IMR-90 (cell line): ENCODE data around the gene BLOC1S6. TPM values are rescaled to one million over a fixed set of nuclear protein-coding genes. Genes with fewer than 3 reads are reported as not detected.

ENCODE experiments used
- ATAC-seq: fragments of 200-7000 bp; cut with Tn5 transposase; 2 replicates; pipeline ENCODE4 v1.9.1; 2020; ENCODE audit warnings: low read depth, mild to moderate bottlenecking, moderate library complexity
- BruUV-seq: library from RNA; stranded (reverse); fragments of 400-500 nt; replicated peaks from 2 replicates; lab custom pipeline; 2021; lab: Mats Ljungman, UMichigan
- CTCF ChIA-PET: fragments of 300-600 bp; formaldehyde crosslinking; extraction: SDS; loops from one replicate; lab custom pipeline; 2021; ENCODE audit warnings: antibody characterized with exemption; lab: Yijun Ruan, JAX
- POLR2A ChIA-PET: fragments of 300-600 bp; sonication (Branson Sonifier 250); formaldehyde crosslinking; loops from one replicate; lab custom pipeline; 2022; ENCODE audit warnings: antibody characterized with exemption; ENCODE audit not compliant: unreplicated experiment; lab: Charles Lee
- DNase-seq: peaks from one replicate; pipeline ENCODE4 v3.0.0; 2013
- H2AFZ ChIP-seq: replicated peaks from 2 replicates; pipeline ENCODE3; 2013; ENCODE audit warnings: low read length, mild to moderate bottlenecking; ENCODE audit not compliant: poor library complexity
- H2AK5ac ChIP-seq: 2 replicates; pipeline ENCODE4 v1.6.1; 2013; ENCODE audit warnings: low read depth, low read length, inconsistent platforms
- H2AK9ac ChIP-seq: replicated peaks from 2 replicates; pipeline ENCODE3; 2013; ENCODE audit warnings: mild to moderate bottlenecking, low read depth, low read length, moderate library complexity; ENCODE audit not compliant: poor library complexity
- H2BK120ac ChIP-seq: 2 replicates; pipeline ENCODE4 v1.6.1; 2013; ENCODE audit warnings: low read depth, low read length, inconsistent platforms
- H2BK15ac ChIP-seq: 3 replicates; pipeline ENCODE4 v1.6.1; 2013; ENCODE audit warnings: low read depth, low read length, inconsistent platforms
- H2BK20ac ChIP-seq: 2 replicates; pipeline ENCODE4 v1.6.1; 2013; ENCODE audit warnings: low read depth, mild to moderate bottlenecking, inconsistent platforms, low read length, moderate library complexity
- H2BK5ac ChIP-seq: 2 replicates; pipeline ENCODE4 v1.6.1; 2013; ENCODE audit warnings: mild to moderate bottlenecking, low read depth, low read length, inconsistent platforms; ENCODE audit not compliant: poor library complexity, severe bottlenecking
- H3K14ac ChIP-seq: replicated peaks from 2 replicates; pipeline ENCODE4 v1.6.1; 2013; ENCODE audit warnings: low read depth, low read length, inconsistent platforms
- H3K18ac ChIP-seq: 2 replicates; pipeline ENCODE4 v1.6.1; 2013; ENCODE audit warnings: low read depth, low read length, control low read depth
- H3K23ac ChIP-seq: 2 replicates; pipeline ENCODE4 v1.6.1; 2013; ENCODE audit warnings: low read depth, low read length, inconsistent platforms
- H3K27ac ChIP-seq: 2 replicates; pipeline ENCODE4 v1.5.1; 2013; ENCODE audit warnings: mild to moderate bottlenecking, control low read depth, low read length; ENCODE audit not compliant: insufficient read depth
- H3K27me3 ChIP-seq: 2 replicates; pipeline ENCODE4 v1.6.1; 2013; ENCODE audit warnings: low read length; ENCODE audit not compliant: control insufficient read depth, insufficient read depth
- H3K36me3 ChIP-seq: 2 replicates; pipeline ENCODE4 v1.6.1; 2013; ENCODE audit warnings: low read length, mixed read lengths; ENCODE audit not compliant: control insufficient read depth, insufficient read depth
- H3K4ac ChIP-seq: 2 replicates; pipeline ENCODE4 v1.6.1; 2013; ENCODE audit warnings: low read depth, low read length, inconsistent platforms
- H3K4me1 ChIP-seq: 2 replicates; pipeline ENCODE4 v1.6.1; 2013; ENCODE audit warnings: low read length, mixed read lengths; ENCODE audit not compliant: control insufficient read depth, insufficient read depth
- H3K4me2 ChIP-seq: 2 replicates; pipeline ENCODE4 v1.6.1; 2013; ENCODE audit warnings: low read depth, mild to moderate bottlenecking, control low read depth, low read length, moderate library complexity
- H3K4me3 ChIP-seq: 2 replicates; pipeline ENCODE4 v1.5.1; 2013; ENCODE audit warnings: low read depth, mild to moderate bottlenecking, control low read depth, low read length, moderate library complexity; ENCODE audit not compliant: insufficient read depth
- H3K56ac ChIP-seq: 2 replicates; pipeline ENCODE4 v1.6.1; 2013; ENCODE audit warnings: low read length, inconsistent platforms; ENCODE audit not compliant: insufficient read depth; ENCODE audit errors: extremely low read depth
- H3K79me1 ChIP-seq, 2 experiments: 2 replicates each; pipeline ENCODE4 v1.6.1; 2013; ENCODE audit warnings: low read length in 2 of 2, inconsistent platforms in 1 of 2, low read depth in 1 of 2
- H3K9ac ChIP-seq: 2 replicates; pipeline ENCODE4 v1.6.1; 2013; ENCODE audit warnings: low read depth, low read length, control low read depth
- H3K9me1 ChIP-seq: 2 replicates; pipeline ENCODE4 v1.6.1; 2013; ENCODE audit warnings: low read length, inconsistent platforms; ENCODE audit not compliant: insufficient read depth
- H3K9me3 ChIP-seq: 2 replicates; pipeline ENCODE4 v1.6.1; 2013; ENCODE audit warnings: low read length; ENCODE audit not compliant: control insufficient read depth, insufficient read depth
- H4K20me1 ChIP-seq: 2 replicates; pipeline ENCODE4 v1.6.1; 2013; ENCODE audit warnings: low read length, inconsistent platforms; ENCODE audit not compliant: insufficient read depth
- H4K5ac ChIP-seq: 2 replicates; pipeline ENCODE4 v1.6.1; 2013; ENCODE audit warnings: mild to moderate bottlenecking, low read depth, low read length, control low read depth
- H4K8ac ChIP-seq, 2 experiments: 2 replicates each; pipeline ENCODE4 v1.6.1; 2013; ENCODE audit warnings: low read depth in 2 of 2, low read length in 2 of 2, control low read depth in 1 of 2, inconsistent platforms in 1 of 2
- H4K91ac ChIP-seq: 2 replicates; pipeline ENCODE4 v1.6.1; 2013; ENCODE audit warnings: low read depth, low read length, inconsistent platforms; ENCODE audit not compliant: insufficient read depth
- BHLHE40 ChIP-seq: fragments of 150-350 bp; IDR thresholded peaks from 2 replicates; pipeline ENCODE4 v1.6.1; 2016; ENCODE audit warnings: mild to moderate bottlenecking, low read depth, low read length
- CEBPB ChIP-seq: IDR thresholded peaks from 2 replicates; pipeline ENCODE4 v1.6.1; 2012; ENCODE audit warnings: low read depth, low read length, improper control_type of control experiment
- CHD1 ChIP-seq: IDR thresholded peaks from 2 replicates; pipeline ENCODE4 v1.6.1; 2012; ENCODE audit warnings: low read depth, low read length, improper control_type of control experiment
- MAZ ChIP-seq: IDR thresholded peaks from 2 replicates; pipeline ENCODE4 v1.6.1; 2012; ENCODE audit warnings: low read depth, mild to moderate bottlenecking, low read length, improper control_type of control experiment, moderate library complexity, borderline replicate concordance
- MXI1 ChIP-seq: IDR thresholded peaks from 2 replicates; pipeline ENCODE4 v1.6.1; 2012; ENCODE audit warnings: low read depth, mild to moderate bottlenecking, low read length, moderate library complexity, borderline replicate concordance
- NFE2L2 ChIP-seq: fragments of 150-350 bp; IDR thresholded peaks from 2 replicates; pipeline ENCODE4 v1.6.1; 2016; ENCODE audit warnings: low read depth, mild to moderate bottlenecking, low read length
- POLR2A ChIP-seq: IDR thresholded peaks from 2 replicates; pipeline ENCODE4 v1.6.1; 2012; ENCODE audit warnings: mild to moderate bottlenecking, low read depth, low read length
- RAD21 ChIP-seq: IDR thresholded peaks from 2 replicates; pipeline ENCODE4 v1.6.1; 2012; ENCODE audit warnings: low read length, improper control_type of control experiment
- RCOR1 ChIP-seq: IDR thresholded peaks from 2 replicates; pipeline ENCODE4 v1.6.1; 2012; ENCODE audit warnings: mild to moderate bottlenecking, low read length, improper control_type of control experiment; ENCODE audit not compliant: insufficient replicate concordance
- RFX5 ChIP-seq: IDR thresholded peaks from 2 replicates; pipeline ENCODE4 v1.8.0; 2012; ENCODE audit warnings: low read depth, mild to moderate bottlenecking, low read length, moderate library complexity
- SMC3 ChIP-seq: fragments of 150-350 bp; IDR thresholded peaks from 2 replicates; pipeline ENCODE4 v1.6.1; 2016; ENCODE audit warnings: low read depth, mild to moderate bottlenecking, antibody characterized with exemption, low read length, moderate library complexity
- WGBS, 2 experiments: methylation state at CpG; one replicate each; pipeline versions ENCODE4 v1.1.5 to v1.1.7; 2013; ENCODE audit warnings: missing lambda C conversion rate in 2 of 2; ENCODE audit not compliant: insufficient read length in 1 of 2; ENCODE audit errors: extremely low coverage in 2 of 2; 5-methylcytosine and 5-hydroxymethylcytosine counted together
- dilution Hi-C: fragments of 300-500 bp; cut with HindIII; formaldehyde crosslinking; loops from one replicate; pipeline ENCODE4 v1.14.3; 2018; ENCODE audit warnings: low sequenced_read_pairs; ENCODE audit not compliant: unreplicated experiment
- in situ Hi-C: fragments of 300-500 bp; cut with MboI; formaldehyde crosslinking; loops from 3 replicates; pipeline ENCODE4 v1.14.3; 2019; ENCODE audit warnings: low sequenced_read_pairs, inconsistent platforms, mixed read lengths
- intact Hi-C: fragments of 100-400 bp; cut with micrococcal nuclease; formaldehyde crosslinking; loops from 2 replicates; pipeline ENCODE4 v1.10.0; 2022
- polyA plus RNA-seq, 3 experiments: library from polyadenylated mRNA; depleted of rRNA; stranded (reverse); fragments of >200 nt; gene quantifications; 2 replicates each; pipeline ENCODE4 v1.2.3, GENCODE V29; 2012; ENCODE audit warnings: low replicate concordance in 1 of 3
- total RNA-seq: library from RNA; depleted of rRNA; stranded (reverse); fragments of >200 nt; gene quantifications from 2 replicates; pipeline ENCODE4 v1.2.3, GENCODE V29; 2012
- TF ChIP-seq, protein P1 (sequence below): fragments of 150-350 bp; IDR thresholded peaks from 2 replicates; pipeline ENCODE4 v1.6.1; 2017; ENCODE audit warnings: mild to moderate bottlenecking, antibody characterized with exemption, low read length, low read depth
- TF ChIP-seq, protein P2 (sequence below): fragments of 150-350 bp; IDR thresholded peaks from 2 replicates; pipeline ENCODE4 v1.6.1; 2016; ENCODE audit warnings: low read depth, mild to moderate bottlenecking, low read length, moderate library complexity, borderline replicate concordance
- TF ChIP-seq, protein P3 (sequence below): conservative IDR thresholded peaks from 2 replicates; pipeline ENCODE4 v1.5.1; 2012; ENCODE audit warnings: mild to moderate bottlenecking, low read depth, low read length, improper control_type of control experiment

The BLOC1S6 gene
- total and polyA plus RNA-seq, 2 of the 4 experiments (the other 2 are of a cell fraction), result 21.7 to 40.9 TPM

DNA sequence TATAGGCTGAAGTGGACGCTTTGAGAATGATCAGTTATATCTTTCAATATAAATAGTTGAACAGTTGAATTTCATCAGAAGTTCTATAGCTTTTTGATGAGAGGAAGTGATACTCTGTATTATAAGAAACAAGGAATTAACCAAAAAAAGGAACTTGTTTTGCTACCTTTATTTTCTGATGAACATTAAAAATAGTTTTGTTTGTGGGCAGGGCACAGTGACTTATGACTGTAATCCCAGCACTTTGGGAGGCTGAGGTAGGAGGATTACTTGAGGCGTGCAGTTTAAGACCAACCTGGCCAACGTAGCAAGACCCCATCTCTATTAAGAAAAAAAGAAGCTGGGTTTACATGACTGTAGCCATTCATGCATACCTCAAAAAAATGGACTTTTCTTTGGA, 16.7 kb downstream of the BLOC1S6 start:
- Histone ChIP-seq H2AK5ac (no peak overlapping the region), H4K91ac (no peak overlapping the region), H3K27ac (no peak overlapping the region), H2AFZ (no peak overlapping the region), H3K9me3 (no peaks in the 10 kb centered on the region), H3K36me3 (peaks cover 5% of the 10 kb centered on the region; the same call in 1 of the 2 replicates), H2BK20ac (no peak overlapping the region), H4K20me1 (peaks cover 4% of the 10 kb centered on the region; the same call in 1 of the 2 replicates), H2AK9ac (no peak overlapping the region), H3K56ac (no peak overlapping the region), H2BK15ac (no peak overlapping the region), H3K18ac (no peak overlapping the region), H3K79me1 (peaks cover 7 to 23% of the 10 kb centered on the region in 2 experiments), H3K9ac (no peak overlapping the region), H2BK5ac (no peak overlapping the region), H4K8ac (no peak overlapping the region), H3K27me3 (no peaks in the 10 kb centered on the region), H4K5ac (no peak overlapping the region), H2BK120ac (no peak overlapping the region), H3K4me1 (no peaks in the 10 kb centered on the region), H3K23ac (no peak overlapping the region), H3K4me3 (no peak overlapping the region), H3K4ac (no peak overlapping the region), H3K14ac (no peak overlapping the region), H3K9me1 (no peaks in the 10 kb centered on the region), H3K4me2 (no peak overlapping the region)
- TF ChIP-seq, protein P1, sequence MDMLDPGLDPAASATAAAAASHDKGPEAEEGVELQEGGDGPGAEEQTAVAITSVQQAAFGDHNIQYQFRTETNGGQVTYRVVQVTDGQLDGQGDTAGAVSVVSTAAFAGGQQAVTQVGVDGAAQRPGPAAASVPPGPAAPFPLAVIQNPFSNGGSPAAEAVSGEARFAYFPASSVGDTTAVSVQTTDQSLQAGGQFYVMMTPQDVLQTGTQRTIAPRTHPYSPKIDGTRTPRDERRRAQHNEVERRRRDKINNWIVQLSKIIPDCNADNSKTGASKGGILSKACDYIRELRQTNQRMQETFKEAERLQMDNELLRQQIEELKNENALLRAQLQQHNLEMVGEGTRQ, result no peak
- TF ChIP-seq RCOR1 (no peak), SMC3 (no peak), CHD1 (no peak), BHLHE40 (no peak), MAZ (no peak), MXI1 (no peak), RAD21 (no peak), NFE2L2 (no peak), POLR2A (no peak), RFX5 (no peak), CEBPB (no peak)
- TF ChIP-seq, protein P2, sequence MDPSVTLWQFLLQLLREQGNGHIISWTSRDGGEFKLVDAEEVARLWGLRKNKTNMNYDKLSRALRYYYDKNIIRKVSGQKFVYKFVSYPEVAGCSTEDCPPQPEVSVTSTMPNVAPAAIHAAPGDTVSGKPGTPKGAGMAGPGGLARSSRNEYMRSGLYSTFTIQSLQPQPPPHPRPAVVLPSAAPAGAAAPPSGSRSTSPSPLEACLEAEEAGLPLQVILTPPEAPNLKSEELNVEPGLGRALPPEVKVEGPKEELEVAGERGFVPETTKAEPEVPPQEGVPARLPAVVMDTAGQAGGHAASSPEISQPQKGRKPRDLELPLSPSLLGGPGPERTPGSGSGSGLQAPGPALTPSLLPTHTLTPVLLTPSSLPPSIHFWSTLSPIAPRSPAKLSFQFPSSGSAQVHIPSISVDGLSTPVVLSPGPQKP, result no peak
- TF ChIP-seq, protein P3, sequence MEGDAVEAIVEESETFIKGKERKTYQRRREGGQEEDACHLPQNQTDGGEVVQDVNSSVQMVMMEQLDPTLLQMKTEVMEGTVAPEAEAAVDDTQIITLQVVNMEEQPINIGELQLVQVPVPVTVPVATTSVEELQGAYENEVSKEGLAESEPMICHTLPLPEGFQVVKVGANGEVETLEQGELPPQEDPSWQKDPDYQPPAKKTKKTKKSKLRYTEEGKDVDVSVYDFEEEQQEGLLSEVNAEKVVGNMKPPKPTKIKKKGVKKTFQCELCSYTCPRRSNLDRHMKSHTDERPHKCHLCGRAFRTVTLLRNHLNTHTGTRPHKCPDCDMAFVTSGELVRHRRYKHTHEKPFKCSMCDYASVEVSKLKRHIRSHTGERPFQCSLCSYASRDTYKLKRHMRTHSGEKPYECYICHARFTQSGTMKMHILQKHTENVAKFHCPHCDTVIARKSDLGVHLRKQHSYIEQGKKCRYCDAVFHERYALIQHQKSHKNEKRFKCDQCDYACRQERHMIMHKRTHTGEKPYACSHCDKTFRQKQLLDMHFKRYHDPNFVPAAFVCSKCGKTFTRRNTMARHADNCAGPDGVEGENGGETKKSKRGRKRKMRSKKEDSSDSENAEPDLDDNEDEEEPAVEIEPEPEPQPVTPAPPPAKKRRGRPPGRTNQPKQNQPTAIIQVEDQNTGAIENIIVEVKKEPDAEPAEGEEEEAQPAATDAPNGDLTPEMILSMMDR, result no peak
- ATAC-seq (no peak), DNase-seq (no peak)
- WGBS, 2 experiments, result 100% methylated on average over 1 of the region's 3 CpGs; no CpG with 5 or more reads in 1 of the 2 experiments
- dilution Hi-C loops (no loop called here), in situ Hi-C loops (loop anchor here (25.0 kb wide), 1 partner anchor 417 kb away; the partner anchor contains the start of gene SHF), intact Hi-C loops (no loop called here)
- CTCF ChIA-PET, result interaction anchor here (0.9 kb wide), 1 partner anchor 10 kb away, joined by 3 read pairs; no protein-coding TSS in a partner anchor
- no TSS peak for BruUV-seq
- POLR2A ChIA-PET, result no interaction called here
